SIG-M5 (cell line): Measurements from ENCODE around the gene CBLB.
A peak's percentile ranks its signal among the peaks of the same experiment; 100 is the strongest.

Source experiments
- DNase-seq: peaks from one replicate; lab custom pipeline; 2025; lab: John Stamatoyannopoulos, UW

CBLB gene

GRCh38 chr3:105868742-105869530 lies at the start of gene CBLB:
Gene CBLB (minus strand): TSS chr3:105869012. CDS start chr3:105867577, 1,435 bp downstream.
- DNase-seq, result peak; percentile 86

DNA sequence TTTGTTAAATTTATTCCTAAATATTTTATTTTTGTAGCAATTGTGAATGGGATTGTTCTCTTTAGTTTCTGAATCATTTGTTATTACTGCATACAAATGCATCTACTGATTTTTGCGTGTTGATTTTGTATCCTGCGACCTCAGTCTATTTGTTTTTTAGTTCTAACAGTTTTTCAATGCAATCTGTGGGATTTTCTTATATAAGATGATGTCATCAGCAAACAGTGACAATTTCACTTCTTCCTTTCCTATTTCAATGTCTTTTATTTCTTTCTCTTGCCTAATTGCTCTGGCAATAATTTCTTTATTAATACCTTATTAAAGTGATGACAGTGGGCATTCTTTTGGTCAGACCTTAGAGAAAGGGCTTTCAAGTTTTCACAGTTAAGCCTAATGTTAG lies 48.0 kb upstream of the CBLB start:
- no peak for DNase-seq

GRCh38 chr3:105915524-105915923 lies 46.7 kb upstream of the CBLB start:
- DNase-seq, result no peak

- DNase-seq, result no peak
These were observed 44.8 kb upstream of the CBLB start for GRCh38 chr3:105913616-105914015.

DNA sequence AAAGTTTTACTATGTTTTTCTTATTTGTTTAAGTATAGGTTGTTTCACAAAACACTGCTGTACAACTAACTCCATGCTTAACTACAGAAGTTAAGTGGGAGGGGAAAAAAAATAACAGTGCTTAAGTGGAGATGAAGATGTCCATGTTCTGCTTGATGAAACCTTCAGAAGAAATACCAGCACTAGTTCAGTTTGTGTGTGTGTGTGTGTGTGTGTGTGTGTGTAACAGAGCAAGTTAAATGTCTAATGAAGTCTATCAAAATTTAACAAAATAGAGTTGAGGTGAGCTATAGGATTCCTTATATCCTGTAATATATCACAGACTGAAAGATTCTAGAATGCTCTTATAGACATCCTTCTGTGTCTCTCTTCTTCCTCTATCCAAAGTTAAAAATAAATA lies 44.1 kb upstream of the CBLB start:
- DNase-seq, result no peak

DNA sequence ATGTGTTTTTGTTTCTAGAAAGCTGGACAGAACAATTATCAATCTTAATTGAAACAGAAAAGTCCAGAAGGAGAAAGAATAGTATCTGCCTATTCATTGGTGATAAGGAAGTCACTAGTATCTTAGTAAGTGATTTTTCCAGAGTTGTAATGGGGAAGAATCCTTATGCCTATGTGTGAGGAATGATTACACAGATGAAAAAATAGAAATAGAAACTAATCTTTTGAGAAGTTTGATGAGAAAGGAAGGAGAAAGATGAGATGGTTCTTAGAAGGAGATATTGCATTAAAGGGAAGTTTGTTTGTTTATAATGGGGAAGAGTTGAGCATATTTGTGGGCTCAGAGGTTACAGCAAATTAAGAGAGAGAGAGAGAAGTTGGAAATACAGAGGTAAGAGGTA lies 42.7 kb upstream of the CBLB start:
- DNase-seq, result no peak

DNA sequence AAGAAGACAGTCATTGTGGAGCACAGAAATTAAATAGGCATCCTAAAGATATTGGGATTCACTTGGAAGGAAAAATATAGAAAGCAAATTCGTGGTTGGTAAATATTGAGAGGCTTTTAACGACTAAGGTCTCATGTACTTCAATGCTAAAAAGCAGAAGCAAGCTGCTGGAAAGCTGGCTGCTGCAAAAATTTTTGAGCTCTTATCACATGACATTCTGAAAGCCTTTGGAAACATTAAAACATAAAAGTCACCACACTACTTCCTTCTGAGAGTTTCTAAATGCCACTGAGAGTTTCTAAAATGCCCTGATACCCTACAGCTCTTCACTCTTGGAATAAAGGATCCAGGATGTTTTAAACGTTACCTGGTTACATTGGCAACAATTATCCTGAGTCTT lies 39.0 kb upstream of the CBLB start:
- peak; percentile 54 for DNase-seq

DNA sequence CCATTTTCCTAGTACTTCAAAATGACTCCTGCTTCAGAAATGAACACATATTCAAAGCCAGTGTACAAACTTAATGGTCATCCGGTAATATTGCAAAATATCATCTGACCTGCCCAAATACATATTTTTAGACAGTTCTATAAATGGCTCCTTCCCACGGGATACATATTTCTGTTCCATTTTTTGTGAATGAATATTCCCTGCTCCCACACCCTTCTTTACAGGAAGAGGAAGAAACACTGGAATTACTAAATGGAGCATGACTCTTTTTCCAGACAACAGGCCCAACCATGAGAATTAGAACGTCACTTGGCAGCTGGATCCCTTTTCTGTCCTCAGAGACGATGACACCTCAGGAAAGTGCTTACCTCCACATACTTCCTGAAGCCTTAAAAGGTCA lies 38.0 kb upstream of the CBLB start:
- DNase-seq, result no peak

- DNase-seq, result no peak
These were observed 37.5 kb upstream of the CBLB start for GRCh38 chr3:105906345-105906744.

GRCh38 chr3:105905328-105905727 lies 36.5 kb upstream of the CBLB start:
- DNase-seq, result no peak

DNA sequence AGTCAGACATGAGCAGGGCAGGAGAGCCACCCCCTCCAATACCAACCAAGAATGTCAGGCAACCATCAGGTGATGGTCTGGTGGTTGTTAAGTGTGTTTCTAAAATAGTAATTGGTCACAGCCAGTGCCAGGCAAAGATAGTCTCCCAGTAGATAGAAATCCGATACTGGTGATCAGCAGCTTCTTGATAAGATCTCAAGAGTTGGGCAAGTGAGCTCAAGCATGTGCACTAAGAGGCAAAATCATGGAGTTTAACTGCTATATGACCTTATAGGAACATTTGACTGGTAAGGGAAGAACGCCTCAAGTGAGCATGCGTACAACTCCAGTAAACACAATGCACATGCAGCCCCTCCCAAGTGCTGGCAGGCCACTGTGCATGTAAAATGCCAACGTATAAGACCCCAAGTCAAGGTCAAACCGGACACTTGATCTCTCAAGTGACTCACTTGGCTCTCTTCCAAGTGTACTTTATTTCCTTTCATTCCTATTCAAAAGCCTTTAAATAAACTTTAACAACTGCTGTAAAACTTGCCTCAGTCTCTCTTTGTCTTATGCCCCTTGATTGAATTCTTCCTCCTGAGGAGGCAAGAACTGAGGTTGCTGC lies 36.0 kb upstream of the CBLB start:
- no peak for DNase-seq

DNA sequence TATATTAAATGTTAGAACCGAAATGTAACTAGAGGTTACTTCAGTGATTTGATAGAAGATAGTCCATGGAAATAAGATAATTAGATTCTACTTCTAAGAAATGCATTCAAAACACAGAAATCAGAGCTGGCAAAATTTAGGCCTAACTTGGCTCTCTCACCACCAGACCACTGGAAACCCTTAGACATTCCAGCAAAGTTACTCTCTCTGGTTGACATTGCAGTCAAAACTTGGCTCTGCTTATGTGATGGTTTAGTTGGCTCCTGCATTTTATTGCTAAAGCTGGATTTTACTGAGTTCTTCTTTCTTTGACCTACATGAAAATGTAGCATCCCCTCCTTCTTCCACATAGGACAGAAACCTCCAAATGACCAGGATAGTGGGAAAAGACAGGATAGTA lies 35.4 kb upstream of the CBLB start:
- DNase-seq, result no peak

- DNase-seq, result no peak
These were observed 30.7 kb upstream of the CBLB start for GRCh38 chr3:105899516-105899915.

GRCh38 chr3:105891101-105891500 lies 22.3 kb upstream of the CBLB start:
- no peak for DNase-seq

GRCh38 chr3:105888621-105889579 lies 20.1 kb upstream of the CBLB start:
- DNase-seq, result no peak

GRCh38 chr3:105885256-105885655 lies 16.4 kb upstream of the CBLB start:
- DNase-seq, result no peak

DNA sequence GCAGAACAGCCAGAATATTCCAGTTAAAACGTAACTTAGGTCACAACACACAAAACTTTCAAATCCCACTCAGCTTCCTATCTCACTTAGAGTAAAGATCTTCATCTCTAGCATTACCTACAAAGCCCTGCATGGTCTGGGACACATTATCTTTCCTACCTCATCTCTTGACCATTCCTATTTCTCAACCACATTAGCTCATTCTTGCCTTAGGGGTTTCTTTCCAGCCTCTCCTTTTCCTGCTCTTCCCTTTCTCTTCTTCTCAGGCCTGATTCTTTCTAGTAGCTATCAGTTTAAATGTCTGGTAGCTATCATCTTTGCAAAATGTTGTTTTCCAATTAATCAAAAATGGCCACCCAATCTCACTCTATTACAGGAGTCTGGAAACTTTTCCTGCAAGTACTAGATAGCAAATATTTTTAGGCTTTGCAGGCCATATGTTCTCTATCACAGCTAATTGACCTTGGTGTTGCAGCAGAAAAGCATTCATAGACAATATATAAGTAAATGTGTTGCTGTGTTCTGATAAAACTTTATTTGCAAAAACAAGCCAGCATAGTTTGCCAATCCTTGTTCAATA lies 15.1 kb upstream of the CBLB start:
- DNase-seq, result no peak

- DNase-seq, result no peak
These were observed 12.0 kb upstream of the CBLB start for GRCh38 chr3:105880681-105881290.

- DNase-seq, result no peak
These were observed 9.2 kb upstream of the CBLB start for GRCh38 chr3:105878061-105878460.

- DNase-seq, result no peak
These were observed 8.6 kb upstream of the CBLB start for GRCh38 chr3:105877336-105877910.

- DNase-seq, result no peak
These were observed 8.0 kb upstream of the CBLB start for GRCh38 chr3:105876780-105877327.
